ENCODE measurements around the gene ERC2. TPM values are rescaled to one million over a fixed set of nuclear protein-coding genes. Genes with fewer than 3 reads are reported as not detected.

ERC2 gene
- total and polyA plus RNA-seq, 2 donors (not counting 1 experiment from before 2014, with no cell fraction given), result 0.14 to 0.17 TPM

GRCh38 chr3:55572816-55573215, 895.5 kb downstream of the ERC2 start:
- no peak overlapping the region for H3K4me3 ChIP-seq (replicated peaks in 1 of 4; ENCODE audit: control extremely low read depth in 1 of 4, insufficient read depth in 1 of 4, low read depth in 3 of 4, low read length in 4 of 4)
- no peaks in the 10 kb centered on the region for H3K79me2 ChIP-seq (ENCODE audit: control insufficient read depth, insufficient read depth, low read length)
- no peak overlapping the region for H3K9ac ChIP-seq (ENCODE audit: insufficient read depth, low read length)
- no peak overlapping the region for H3K4me2 ChIP-seq (ENCODE audit: extremely low read depth, insufficient read depth, low read length)
- no peaks in the 10 kb centered on the region for H3K27me3 ChIP-seq (ENCODE audit: control insufficient read depth, insufficient read depth, low read length)
- no peaks in the 10 kb centered on the region for H3K36me3 ChIP-seq (ENCODE audit: control insufficient read depth, insufficient read depth, low read length)
- no peak overlapping the region for H3K27ac ChIP-seq (ENCODE audit: insufficient read depth, low read length)
- H2AFZ ChIP-seq (ENCODE audit: low read length), result no peak overlapping the region
- H3K9me3 ChIP-seq (ENCODE audit: control insufficient read depth, insufficient read depth, low read depth, low read length), result no peaks in the 10 kb centered on the region
- H4K20me1 ChIP-seq (ENCODE audit: control insufficient read depth, extremely low read depth, insufficient read depth, low read length), result no peaks in the 10 kb centered on the region
- no peaks in the 10 kb centered on the region for H3K4me1 ChIP-seq (ENCODE audit: control insufficient read depth, extremely low read depth, insufficient read depth, low read length)
- TF ChIP-seq CTCF (conservative IDR thresholded peaks at IDR 0.05 in 1 of 2, IDR thresholded peaks at IDR 0.05 in 1 of 2; ENCODE audit: low read depth in 1 of 2, low read length in 2 of 2) (no peak), EZH2 (IDR thresholded peaks at IDR 0.05; ENCODE audit: low read length, missing control alignments) (no peak)
- DNase-seq (ENCODE audit: low read depth in 2 of 2), result no peak

- Histone ChIP-seq H3K9ac (ENCODE audit: insufficient read depth, low read length) (no peak overlapping the region), H3K36me3 (ENCODE audit: control insufficient read depth, insufficient read depth, low read length) (no peaks in the 10 kb centered on the region), H3K9me3 (ENCODE audit: control insufficient read depth, insufficient read depth, low read depth, low read length) (no peaks in the 10 kb centered on the region), H2AFZ (ENCODE audit: low read length) (no peak overlapping the region), H3K4me3 (replicated peaks in 1 of 4; ENCODE audit: control extremely low read depth in 1 of 4, insufficient read depth in 1 of 4, low read depth in 3 of 4, low read length in 4 of 4) (no peak overlapping the region), H3K27me3 (ENCODE audit: control insufficient read depth, insufficient read depth, low read length) (no peaks in the 10 kb centered on the region), H3K4me2 (ENCODE audit: extremely low read depth, insufficient read depth, low read length) (no peak overlapping the region), H4K20me1 (ENCODE audit: control insufficient read depth, extremely low read depth, insufficient read depth, low read length) (no peaks in the 10 kb centered on the region), H3K4me1 (ENCODE audit: control insufficient read depth, extremely low read depth, insufficient read depth, low read length) (no peaks in the 10 kb centered on the region), H3K79me2 (ENCODE audit: control insufficient read depth, insufficient read depth, low read length) (no peaks in the 10 kb centered on the region), H3K27ac (ENCODE audit: insufficient read depth, low read length) (no peak overlapping the region)
- DNase-seq (ENCODE audit: low read depth in 2 of 2), result peak in 1 of 2 donors; percentile 45
- no peak for TF ChIP-seq CTCF (conservative IDR thresholded peaks at IDR 0.05 in 1 of 2, IDR thresholded peaks at IDR 0.05 in 1 of 2; ENCODE audit: low read depth in 1 of 2, low read length in 2 of 2)
- no peak for TF ChIP-seq EZH2 (IDR thresholded peaks at IDR 0.05; ENCODE audit: low read length, missing control alignments)
These were observed 896.4 kb downstream of the ERC2 start for GRCh38 chr3:55571913-55572312.

- H3K27me3 ChIP-seq (ENCODE audit: control insufficient read depth, insufficient read depth, low read length), result no peaks in the 10 kb centered on the region
- no peak overlapping the region for H3K4me2 ChIP-seq (ENCODE audit: extremely low read depth, insufficient read depth, low read length)
- H2AFZ ChIP-seq (ENCODE audit: low read length), result no peak overlapping the region
- DNase-seq (ENCODE audit: low read depth in 2 of 2), result peak in 1 of 2 donors; percentile 71
- TF ChIP-seq CTCF (conservative IDR thresholded peaks at IDR 0.05 in 1 of 2, IDR thresholded peaks at IDR 0.05 in 1 of 2; ENCODE audit: low read depth in 1 of 2, low read length in 2 of 2), result no peak
- H3K79me2 ChIP-seq (ENCODE audit: control insufficient read depth, insufficient read depth, low read length), result no peaks in the 10 kb centered on the region
- no peak overlapping the region for H3K4me3 ChIP-seq (replicated peaks in 1 of 4; ENCODE audit: control extremely low read depth in 1 of 4, insufficient read depth in 1 of 4, low read depth in 3 of 4, low read length in 4 of 4)
- H4K20me1 ChIP-seq (ENCODE audit: control insufficient read depth, extremely low read depth, insufficient read depth, low read length), result no peaks in the 10 kb centered on the region
- H3K4me1 ChIP-seq (ENCODE audit: control insufficient read depth, extremely low read depth, insufficient read depth, low read length), result no peaks in the 10 kb centered on the region
- H3K27ac ChIP-seq (ENCODE audit: insufficient read depth, low read length), result no peak overlapping the region
- H3K9me3 ChIP-seq (ENCODE audit: control insufficient read depth, insufficient read depth, low read depth, low read length), result no peaks in the 10 kb centered on the region
- H3K36me3 ChIP-seq (ENCODE audit: control insufficient read depth, insufficient read depth, low read length), result no peaks in the 10 kb centered on the region
- H3K9ac ChIP-seq (ENCODE audit: insufficient read depth, low read length), result no peak overlapping the region
These were observed 897.0 kb downstream of the ERC2 start for GRCh38 chr3:55571216-55571813.

All from fibroblast of lung (primary cell).